ENCODE data around the gene ITM2A. TPM values are rescaled to one million over a fixed set of nuclear protein-coding genes. Genes with fewer than 3 reads are reported as not detected.

The ITM2A gene
- polyA plus RNA-seq, 4 donors: 92.4 to 104 (median 102) TPM

DNA sequence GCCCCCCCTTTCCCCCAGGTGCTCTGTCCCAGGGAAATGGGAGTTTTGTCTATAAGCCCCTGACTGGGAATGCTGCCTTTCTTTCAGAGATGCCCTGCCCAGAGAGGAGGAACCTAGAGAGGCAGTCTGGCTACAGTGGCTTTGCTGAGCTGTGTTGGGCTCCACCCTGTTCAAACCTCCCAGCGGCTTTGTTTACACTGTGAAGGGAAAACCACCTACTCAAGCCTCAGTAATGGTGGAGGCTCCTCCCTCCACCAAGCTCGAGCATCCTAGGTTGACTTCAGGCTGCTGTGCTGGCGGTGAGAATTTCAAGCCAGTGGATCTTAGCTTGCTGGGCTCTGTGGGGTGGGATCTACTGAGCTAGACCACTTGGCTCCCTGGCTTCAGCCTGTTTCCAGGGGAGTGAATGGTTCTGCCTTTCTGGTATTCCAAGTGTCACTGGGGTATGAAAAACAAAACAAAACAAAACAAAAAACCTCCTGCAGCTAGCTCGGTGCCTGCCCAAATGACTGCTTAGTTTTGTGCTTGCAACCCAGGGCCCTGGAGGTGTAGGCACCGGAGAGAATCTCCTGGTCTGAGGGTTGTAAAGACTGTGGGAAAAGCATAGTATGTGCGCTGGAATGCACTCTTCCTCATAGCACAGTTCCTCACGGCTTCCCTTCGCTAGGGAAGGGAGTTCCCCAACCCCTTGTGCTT lies 41.7 kb downstream of the ITM2A start:
- DNase-seq (ENCODE audit: low read depth in 4 of 4, low spot score in 3 of 4): no peak

Other genes starting within 250 kb of the ITM2A start
- under 1 TPM; 0.08 to 0.24 (median 0.14) TPM for gene GPR174, start 222.6 kb downstream of the ITM2A start, polyA plus RNA-seq (ENCODE audit: insufficient read length in 4 of 4)